Measurements from ENCODE around the gene MAPK8. TPM values are rescaled to one million over a fixed set of nuclear protein-coding genes. Genes with fewer than 3 reads are reported as not detected.

MAPK8 gene
- total and polyA plus RNA-seq, 12 donors, result 7.6 to 103 (median 31.9) TPM

- TF ChIP-seq CTCF (IDR thresholded peaks at IDR 0.05) (no peak), POLR2A (IDR thresholded peaks at IDR 0.05) (no peak)
- Histone ChIP-seq H3K27me3 (no peaks in the 10 kb centered on the region), H3K4me3 (peak overlapping the region in 2 of 4 donors; percentile 9 to 100), H3K4me1 (replicated peaks in 1 of 2) (peaks cover 7 to 28% of the 10 kb centered on the region in 2 donors), H3K27ac (peak overlapping the region in 3 of 5 donors; percentile 1 to 100 (median 98)), H3K36me3 (replicated peaks in 1 of 2) (no peaks in the 10 kb centered on the region), H3K9me3 (replicated peaks in 1 of 3) (no peaks in the 10 kb centered on the region)
- intact Hi-C loops (cut with DNase I), result no loop called here
- DNase-seq, result no peak
- 61 to 71% (median 69%) methylated on average over 9 of the region's 9 CpGs for WGBS, 4 donors
Observed at GRCh38 chr10:48305905-48306264, 592 bp upstream of the MAPK8 start.

GRCh38 chr10:48306870-48307710, 613 bp downstream of the MAPK8 start:
- intact Hi-C loops (cut with DNase I), result no loop called here
- no peak for TF ChIP-seq POLR2A (IDR thresholded peaks at IDR 0.05)
- no peak for TF ChIP-seq CTCF (IDR thresholded peaks at IDR 0.05)

DNA sequence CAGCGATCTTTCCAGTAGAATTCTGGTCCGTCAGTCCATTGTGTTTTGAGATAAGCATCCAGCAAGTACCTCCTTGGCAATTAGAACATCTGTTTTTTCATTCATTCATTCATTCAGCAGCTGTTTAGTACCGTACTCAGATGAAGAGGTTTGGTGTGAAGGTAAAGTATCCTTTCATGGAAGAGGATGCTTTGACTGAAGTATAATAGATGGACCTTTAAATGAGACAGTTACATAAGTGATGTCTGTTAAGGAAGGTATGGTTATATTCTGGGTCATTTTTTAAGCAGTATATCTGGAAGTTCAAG, 1.2 kb downstream of the MAPK8 start:
- TF ChIP-seq POLR2A (IDR thresholded peaks at IDR 0.05) (no peak), CTCF (IDR thresholded peaks at IDR 0.05) (no peak)
- no peak for DNase-seq
- peaks cover 7 to 28% of the 10 kb centered on the region in 2 donors for H3K4me1 ChIP-seq (replicated peaks in 1 of 2)
- H3K36me3 ChIP-seq (replicated peaks in 1 of 2), result no peaks in the 10 kb centered on the region
- H3K27me3 ChIP-seq, result no peaks in the 10 kb centered on the region
- H3K27ac ChIP-seq, result peak overlapping the region in 2 of 5 donors; percentile 98 to 100
- WGBS, 4 donors, result 8 to 23% (median 15%) methylated on average over 3 of the region's 3 CpGs
- intact Hi-C loops (cut with DNase I), result no loop called here
- H3K4me3 ChIP-seq, result peak overlapping the region in 2 of 4 donors; percentile 78 to 100
- no peaks in the 10 kb centered on the region for H3K9me3 ChIP-seq (replicated peaks in 1 of 3)

More at GRCh38 chr10:48306870-48307710, 613 bp downstream of the MAPK8 start:
- no peaks in the 10 kb centered on the region for H3K27me3 ChIP-seq
- H3K36me3 ChIP-seq (replicated peaks in 1 of 2), result no peaks in the 10 kb centered on the region
- peak; percentile 61 to 76 (median 70) for DNase-seq
- peak overlapping the region; percentile 54 to 100 (median 72) for H3K4me3 ChIP-seq
- H3K4me1 ChIP-seq (replicated peaks in 1 of 2), result peaks cover 7 to 28% of the 10 kb centered on the region in 2 donors
- peak overlapping the region; percentile 37 to 100 (median 98) for H3K27ac ChIP-seq
- H3K9me3 ChIP-seq (replicated peaks in 1 of 3), result no peaks in the 10 kb centered on the region
- 1% methylated on average over 30 to 67 of the region's 70 CpGs for WGBS, 4 donors

DNA sequence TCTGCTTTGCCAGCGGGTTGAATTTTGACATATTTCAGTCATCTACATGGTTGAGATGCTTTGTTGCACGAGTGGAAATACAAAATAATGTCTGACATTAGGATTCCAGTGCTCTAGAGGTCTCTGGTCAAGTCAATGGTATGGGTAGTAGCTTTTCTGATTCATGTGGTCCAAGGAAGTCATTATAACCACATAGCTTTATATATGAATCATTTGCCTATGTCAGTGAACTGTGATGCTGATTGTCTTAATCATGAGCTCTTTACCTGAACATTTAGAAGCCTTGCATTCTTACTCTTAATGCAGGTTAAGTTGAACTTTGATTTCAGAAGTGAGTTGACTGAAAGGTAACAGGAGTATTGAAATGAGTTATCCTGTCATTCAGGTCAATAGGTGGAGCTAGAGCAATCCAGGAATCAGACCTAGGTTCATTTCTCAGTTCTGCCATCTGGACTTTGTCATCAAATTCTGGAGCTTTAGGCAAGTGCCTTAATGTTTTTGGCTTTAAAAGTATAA, 3.3 kb downstream of the MAPK8 start:
- no peak overlapping the region for H3K4me3 ChIP-seq
- DNase-seq, result no peak
- H3K27ac ChIP-seq, result no peak overlapping the region
- no peaks in the 10 kb centered on the region for H3K27me3 ChIP-seq
- peaks cover 7 to 28% of the 10 kb centered on the region in 2 donors for H3K4me1 ChIP-seq (replicated peaks in 1 of 2)
- TF ChIP-seq CTCF (IDR thresholded peaks at IDR 0.05) (peak in 1 of 6 experiments; percentile 10), POLR2A (IDR thresholded peaks at IDR 0.05) (no peak)
- intact Hi-C loops (cut with DNase I), result no loop called here
- WGBS, 4 donors, result 65 to 72% (median 70%) methylated on average over 2 of the region's 2 CpGs
- no peaks in the 10 kb centered on the region for H3K9me3 ChIP-seq (replicated peaks in 1 of 3)
- H3K36me3 ChIP-seq (replicated peaks in 1 of 2), result no peaks in the 10 kb centered on the region
